ENCODE results near the gene THRB. TPM values are rescaled to one million over a fixed set of nuclear protein-coding genes. Genes with fewer than 3 reads are reported as not detected.

Gene THRB
- total RNA-seq, 2 donors from 2014 or later, result 6.7 to 6.9 TPM

DNA sequence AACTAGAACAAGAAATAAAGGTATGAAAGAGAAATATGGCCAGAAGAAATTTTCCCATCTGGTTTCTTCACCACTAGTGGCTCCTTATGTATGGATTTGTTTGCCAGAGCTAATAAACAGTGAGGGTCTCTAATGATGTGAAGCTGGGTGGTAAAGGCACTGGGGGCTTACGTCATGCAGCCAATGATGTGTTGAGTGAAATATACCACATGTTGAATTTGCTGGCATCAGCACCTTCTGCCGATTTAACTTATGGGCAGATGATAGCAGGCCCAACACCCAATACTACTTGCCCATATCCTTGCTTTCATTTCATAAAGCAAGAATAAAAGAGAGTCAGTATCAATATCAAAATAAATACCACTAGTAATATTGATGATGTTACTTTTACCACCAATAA lies 133.0 kb downstream of the THRB start:
- no peaks in the 10 kb centered on the region for H3K36me3 ChIP-seq (replicated peaks in 1 of 2; ENCODE audit: insufficient read depth in 1 of 2, low read depth in 2 of 2)
- H3K9me3 ChIP-seq, result no peaks in the 10 kb centered on the region
- WGBS, 2 donors, result 89 to 94% methylated on average over 2 of the region's 2 CpGs
- intact Hi-C loops (cut with DNase I), result no loop called here
- no peaks in the 10 kb centered on the region for H3K27me3 ChIP-seq
- H3K4me3 ChIP-seq, result no peak overlapping the region
- ATAC-seq, result no peak
- peaks cover 40% of the 10 kb centered on the region for H3K4me1 ChIP-seq
- H3K27ac ChIP-seq, result no peak overlapping the region
- DNase-seq, result no peak
- TF ChIP-seq, protein P1, sequence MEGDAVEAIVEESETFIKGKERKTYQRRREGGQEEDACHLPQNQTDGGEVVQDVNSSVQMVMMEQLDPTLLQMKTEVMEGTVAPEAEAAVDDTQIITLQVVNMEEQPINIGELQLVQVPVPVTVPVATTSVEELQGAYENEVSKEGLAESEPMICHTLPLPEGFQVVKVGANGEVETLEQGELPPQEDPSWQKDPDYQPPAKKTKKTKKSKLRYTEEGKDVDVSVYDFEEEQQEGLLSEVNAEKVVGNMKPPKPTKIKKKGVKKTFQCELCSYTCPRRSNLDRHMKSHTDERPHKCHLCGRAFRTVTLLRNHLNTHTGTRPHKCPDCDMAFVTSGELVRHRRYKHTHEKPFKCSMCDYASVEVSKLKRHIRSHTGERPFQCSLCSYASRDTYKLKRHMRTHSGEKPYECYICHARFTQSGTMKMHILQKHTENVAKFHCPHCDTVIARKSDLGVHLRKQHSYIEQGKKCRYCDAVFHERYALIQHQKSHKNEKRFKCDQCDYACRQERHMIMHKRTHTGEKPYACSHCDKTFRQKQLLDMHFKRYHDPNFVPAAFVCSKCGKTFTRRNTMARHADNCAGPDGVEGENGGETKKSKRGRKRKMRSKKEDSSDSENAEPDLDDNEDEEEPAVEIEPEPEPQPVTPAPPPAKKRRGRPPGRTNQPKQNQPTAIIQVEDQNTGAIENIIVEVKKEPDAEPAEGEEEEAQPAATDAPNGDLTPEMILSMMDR (IDR thresholded peaks at IDR 0.05), result no peak
- TF ChIP-seq POLR2A (IDR thresholded peaks at IDR 0.05), result no peak

DNA sequence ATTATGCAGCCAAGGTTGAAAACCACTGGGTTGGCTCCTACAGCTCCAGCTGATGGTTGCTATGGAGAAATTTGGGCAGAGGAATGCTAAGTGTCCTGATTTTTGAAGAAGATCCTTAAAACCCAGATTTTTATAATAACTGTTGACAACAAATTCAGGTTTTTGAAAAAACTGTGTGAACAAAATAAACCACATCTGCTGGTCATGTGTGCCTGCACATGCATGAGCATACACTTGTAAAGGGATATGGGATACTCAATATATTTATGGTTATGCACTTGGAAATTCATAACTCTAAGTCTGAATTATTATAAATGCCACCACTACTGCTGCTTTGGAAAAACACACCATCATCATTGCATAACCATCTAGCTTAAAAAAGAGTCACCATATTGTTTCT lies 133.7 kb downstream of the THRB start:
- no peak for TF ChIP-seq POLR2A (IDR thresholded peaks at IDR 0.05)
- TF ChIP-seq, protein P1 (IDR thresholded peaks at IDR 0.05), result no peak
- no peaks in the 10 kb centered on the region for H3K36me3 ChIP-seq (replicated peaks in 1 of 2; ENCODE audit: insufficient read depth in 1 of 2, low read depth in 2 of 2)

DNA sequence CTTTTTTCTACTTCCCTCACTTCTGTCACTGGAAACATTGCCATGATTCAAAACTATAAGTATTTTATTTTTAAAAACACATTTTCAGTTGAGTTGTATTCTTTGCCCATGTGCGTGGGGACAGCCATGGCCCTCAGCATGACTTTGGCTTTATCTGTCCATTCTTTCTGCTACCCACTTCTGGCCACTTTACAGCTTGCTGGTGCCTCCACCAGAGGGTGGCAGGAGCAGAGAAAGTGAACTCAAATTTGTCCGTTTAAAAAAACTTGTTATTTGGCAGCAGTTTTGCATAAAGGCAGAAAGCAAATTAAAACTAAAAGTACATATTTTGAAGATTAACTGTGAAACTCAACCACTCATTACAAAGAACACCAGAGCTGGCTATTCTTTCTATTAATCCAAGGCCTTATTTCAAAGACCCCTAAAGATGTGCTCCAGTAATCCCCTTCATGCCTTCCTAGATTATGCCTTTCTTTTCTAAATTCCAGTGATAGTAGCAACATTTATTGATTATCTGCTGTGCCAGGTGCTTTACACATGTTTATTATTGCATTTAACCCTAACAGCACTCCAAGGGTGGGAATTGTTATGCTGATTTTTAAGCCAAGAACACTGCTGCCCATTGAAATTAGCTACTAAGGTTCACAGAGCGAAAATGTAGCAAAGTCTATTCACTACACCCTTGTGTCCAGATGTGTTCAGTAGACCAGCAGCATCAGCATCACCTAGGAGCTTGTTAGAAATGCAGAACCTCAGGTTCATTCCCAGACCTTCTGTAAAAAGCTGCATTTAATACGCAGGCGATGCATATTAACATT lies 134.8 kb downstream of the THRB start:
- Histone ChIP-seq H3K4me3 (no peak overlapping the region), H3K27ac (no peak overlapping the region), H3K27me3 (no peaks in the 10 kb centered on the region), H3K4me1 (peaks cover 25% of the 10 kb centered on the region), H3K36me3 (replicated peaks in 1 of 2; ENCODE audit: insufficient read depth in 1 of 2, low read depth in 2 of 2) (no peaks in the 10 kb centered on the region), H3K9me3 (no peaks in the 10 kb centered on the region)
- 66 to 69% methylated on average over 5 of the region's 5 CpGs for WGBS, 2 donors
- intact Hi-C loops (cut with DNase I), result no loop called here
- peak in 3 of 4 donors; percentile 22 to 50 (median 24) for DNase-seq
- ATAC-seq, result no peak
- TF ChIP-seq, protein P1 (IDR thresholded peaks at IDR 0.05), result peak in 5 of 7 experiments; percentile 19 to 59 (median 37)
- no peak for TF ChIP-seq POLR2A (IDR thresholded peaks at IDR 0.05)

More for the DNA sequence above, 133.7 kb downstream of the THRB start:
- H3K27ac ChIP-seq, result no peak overlapping the region
- DNase-seq (no peak), ATAC-seq (no peak)
- peaks cover 36% of the 10 kb centered on the region for H3K4me1 ChIP-seq
- intact Hi-C loops (cut with DNase I), result no loop called here
- H3K4me3 ChIP-seq, result no peak overlapping the region
- H3K9me3 ChIP-seq, result no peaks in the 10 kb centered on the region
- no peaks in the 10 kb centered on the region for H3K27me3 ChIP-seq

DNA sequence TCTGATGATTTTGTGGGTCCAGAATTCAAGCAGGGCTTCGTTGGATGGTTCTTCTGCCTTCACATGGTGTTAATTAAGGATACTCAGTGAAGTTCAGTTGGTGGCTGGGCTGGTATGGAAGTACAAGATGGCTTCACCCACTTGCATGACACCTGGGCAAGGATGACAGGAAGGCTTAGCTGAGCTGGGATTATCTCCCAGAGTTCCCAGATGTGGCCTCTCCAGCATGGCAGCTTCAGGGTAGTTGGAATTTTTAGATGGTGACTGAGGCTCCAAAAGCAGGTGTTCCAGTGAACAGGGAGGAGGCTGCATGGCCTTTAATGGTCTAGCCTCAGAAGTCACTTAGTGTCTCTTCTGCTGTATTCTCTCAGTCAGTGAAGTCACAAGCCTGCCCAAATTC lies 135.5 kb downstream of the THRB start:
- peaks cover 24% of the 10 kb centered on the region for H3K4me1 ChIP-seq
- ATAC-seq, result no peak
- H3K27ac ChIP-seq, result no peak overlapping the region
- intact Hi-C loops (cut with DNase I), result no loop called here
- H3K9me3 ChIP-seq, result no peaks in the 10 kb centered on the region
- WGBS, 2 donors, result 93 to 95% methylated on average over 1 of the region's 1 CpG
- TF ChIP-seq POLR2A (IDR thresholded peaks at IDR 0.05), result no peak
- TF ChIP-seq, protein P1 (IDR thresholded peaks at IDR 0.05), result no peak
- H3K36me3 ChIP-seq (replicated peaks in 1 of 2; ENCODE audit: insufficient read depth in 1 of 2, low read depth in 2 of 2), result no peaks in the 10 kb centered on the region
- H3K4me3 ChIP-seq, result no peak overlapping the region
- H3K27me3 ChIP-seq, result no peaks in the 10 kb centered on the region
- no peak for DNase-seq

DNA sequence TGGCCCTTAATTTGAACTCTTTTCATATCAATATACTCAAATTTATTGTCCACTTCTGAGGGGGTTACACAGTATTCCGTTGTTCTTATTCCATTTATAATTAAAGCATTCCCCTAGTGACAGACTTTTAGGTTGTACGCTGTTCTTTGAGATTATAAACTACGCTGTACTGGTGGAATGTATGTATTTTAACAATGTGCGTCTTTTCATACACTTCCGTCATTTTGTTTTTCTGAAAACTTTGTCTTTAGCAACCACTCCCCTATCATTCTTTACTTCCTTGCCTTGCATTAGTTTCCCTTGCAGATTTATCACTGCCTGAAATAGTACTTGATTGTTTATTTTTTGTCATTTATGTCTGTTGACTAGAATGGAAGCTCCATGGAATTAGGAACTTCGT lies 137.0 kb downstream of the THRB start:
- no peak overlapping the region for H3K27ac ChIP-seq

More for the DNA sequence above, 137.0 kb downstream of the THRB start:
- WGBS, 2 donors, result 93 to 94% methylated on average over 6 of the region's 6 CpGs
- Histone ChIP-seq H3K27me3 (no peaks in the 10 kb centered on the region), H3K36me3 (replicated peaks in 1 of 2; ENCODE audit: insufficient read depth in 1 of 2, low read depth in 2 of 2) (no peaks in the 10 kb centered on the region), H3K9me3 (no peaks in the 10 kb centered on the region), H3K4me1 (peaks cover 19% of the 10 kb centered on the region), H3K4me3 (no peak overlapping the region)
- TF ChIP-seq, protein P1 (IDR thresholded peaks at IDR 0.05), result no peak
- TF ChIP-seq POLR2A (IDR thresholded peaks at IDR 0.05), result no peak
- no peak for DNase-seq
- no peak for ATAC-seq
- intact Hi-C loops (cut with DNase I), result no loop called here
